Parathyroid adenoma (tissue), 2 donors: Measurements from ENCODE around the gene KRT36.

Experiments used
- H2AFZ ChIP-seq: fragments of 300-600 bp; sonication (generic); one replicate; pipeline ENCODE4 v1.7.0; 2017; ENCODE audit warnings: antibody characterized with exemption, mild to moderate bottlenecking
- H3K27ac ChIP-seq: fragments of 300-600 bp; sonication (generic); one replicate; pipeline ENCODE4 v1.7.0; 2017
- H3K27me3 ChIP-seq: fragments of 300-600 bp; sonication (generic); one replicate; pipeline ENCODE4 v1.7.0; 2017; ENCODE audit warnings: low read length; ENCODE audit not compliant: control insufficient read depth, insufficient read depth
- H3K36me3 ChIP-seq: fragments of 300-600 bp; sonication (generic); one replicate; pipeline ENCODE4 v1.7.0; 2017; ENCODE audit warnings: low read length; ENCODE audit not compliant: control insufficient read depth, insufficient read depth
- H3K4me1 ChIP-seq: fragments of 300-600 bp; sonication (generic); one replicate; pipeline ENCODE4 v1.7.0; 2017; ENCODE audit warnings: control low read depth
- H3K4me2 ChIP-seq: fragments of 300-600 bp; sonication (generic); one replicate; pipeline ENCODE4 v1.7.0; 2017; ENCODE audit warnings: low read length
- H3K4me3 ChIP-seq: fragments of 300-600 bp; sonication (generic); one replicate; pipeline ENCODE4 v1.7.0; 2017; ENCODE audit warnings: low read depth, low read length
- H3K79me2 ChIP-seq: fragments of 300-600 bp; sonication (generic); one replicate; pipeline ENCODE4 v1.7.0; 2017; ENCODE audit warnings: control low read depth
- H3K9ac ChIP-seq: fragments of 300-600 bp; sonication (generic); one replicate; pipeline ENCODE4 v1.7.0; 2017; ENCODE audit warnings: mild to moderate bottlenecking
- H3K9me3 ChIP-seq: fragments of 300-600 bp; sonication (generic); one replicate; pipeline ENCODE4 v1.7.0; 2017; ENCODE audit warnings: low read length; ENCODE audit not compliant: control insufficient read depth
- CTCF ChIP-seq: fragments of 300-600 bp; sonication (generic); IDR thresholded peaks from one replicate; pipeline ENCODE4 v1.7.0; 2017; ENCODE audit warnings: antibody characterized with exemption, mild to moderate bottlenecking
- donor health status: primary hyperparathyroidism.

KRT36 gene

GRCh38 chr17:41523225-41523593 is 33.5 kb upstream of the KRT36 start:
- TF ChIP-seq CTCF: no peak
- peaks cover 5% of the 10 kb centered on the region for H3K4me1 ChIP-seq
- no peak overlapping the region for H2AFZ ChIP-seq
- H3K4me3 ChIP-seq: no peak overlapping the region
- no peaks in the 10 kb centered on the region for H3K27me3 ChIP-seq
- H3K27ac ChIP-seq: no peak overlapping the region
- H3K9ac ChIP-seq: no peak overlapping the region
- no peaks in the 10 kb centered on the region for H3K79me2 ChIP-seq
- H3K36me3 ChIP-seq: no peaks in the 10 kb centered on the region
- no peaks in the 10 kb centered on the region for H3K9me3 ChIP-seq
- no peak overlapping the region for H3K4me2 ChIP-seq

GRCh38 chr17:41522301-41523224 is 32.9 kb upstream of the KRT36 start:
- no peak overlapping the region for H2AFZ ChIP-seq
- no peaks in the 10 kb centered on the region for H3K27me3 ChIP-seq
- H3K9me3 ChIP-seq: no peaks in the 10 kb centered on the region
- H3K27ac ChIP-seq: no peak overlapping the region
- H3K4me2 ChIP-seq: no peak overlapping the region
- H3K36me3 ChIP-seq: no peaks in the 10 kb centered on the region
- no peak overlapping the region for H3K9ac ChIP-seq
- no peak overlapping the region for H3K4me3 ChIP-seq
- H3K4me1 ChIP-seq: peaks cover 6% of the 10 kb centered on the region
- no peaks in the 10 kb centered on the region for H3K79me2 ChIP-seq
- no peak for TF ChIP-seq CTCF

GRCh38 chr17:41521574-41522261 is 32.0 kb upstream of the KRT36 start:
- Histone ChIP-seq H2AFZ (no peak overlapping the region), H3K79me2 (no peaks in the 10 kb centered on the region), H3K4me2 (no peak overlapping the region), H3K4me1 (peaks cover 6% of the 10 kb centered on the region), H3K9me3 (no peaks in the 10 kb centered on the region), H3K27me3 (no peaks in the 10 kb centered on the region), H3K4me3 (no peak overlapping the region), H3K27ac (no peak overlapping the region), H3K36me3 (no peaks in the 10 kb centered on the region), H3K9ac (no peak overlapping the region)
- no peak for TF ChIP-seq CTCF

- Histone ChIP-seq H2AFZ (no peak overlapping the region), H3K4me1 (peaks cover 6% of the 10 kb centered on the region), H3K79me2 (no peaks in the 10 kb centered on the region), H3K27ac (no peak overlapping the region), H3K9me3 (no peaks in the 10 kb centered on the region), H3K27me3 (no peaks in the 10 kb centered on the region), H3K36me3 (no peaks in the 10 kb centered on the region), H3K4me2 (no peak overlapping the region), H3K4me3 (no peak overlapping the region), H3K9ac (no peak overlapping the region)
- TF ChIP-seq CTCF: no peak
These were observed 31.3 kb upstream of the KRT36 start for GRCh38 chr17:41520821-41521521.
